ENCODE measurements around the gene RGS3. TPM values are rescaled to one million over a fixed set of nuclear protein-coding genes. Genes with fewer than 3 reads are reported as not detected.

RGS3 gene
- total RNA-seq, 1 donor = 77.4 TPM

DNA sequence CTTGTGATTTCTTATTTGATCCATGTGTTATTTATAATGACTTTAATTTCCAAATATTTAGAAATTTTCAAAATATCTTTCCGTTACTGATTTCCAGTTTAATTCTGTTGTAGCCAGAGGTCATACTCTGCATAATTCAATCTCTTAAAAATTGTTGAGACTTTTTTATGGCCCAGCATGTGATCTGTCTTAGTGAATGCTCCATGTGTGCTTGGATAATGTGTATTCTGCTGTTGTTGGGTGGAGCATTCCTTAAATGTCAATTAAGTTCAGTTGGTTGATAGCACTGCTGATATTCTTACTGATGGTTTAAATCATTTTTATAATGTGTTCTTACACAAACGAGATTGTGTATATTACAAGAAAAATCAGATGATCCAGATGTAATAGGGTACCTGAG is 180.8 kb downstream of the RGS3 start:
- Histone ChIP-seq H3K27me3 (ENCODE audit: insufficient read depth, low read length) (peaks cover 2% of the 10 kb centered on the region), H3K79me2 (ENCODE audit: insufficient read depth, low read length) (no peaks in the 10 kb centered on the region), H3K4me3 (ENCODE audit: insufficient read depth, low read length) (no peak overlapping the region), H3K4me2 (ENCODE audit: insufficient read depth, low read length) (no peak overlapping the region), H3K36me3 (ENCODE audit: insufficient read depth, low read length) (no peaks in the 10 kb centered on the region), H3K4me1 (ENCODE audit: insufficient read depth, low read length) (peaks cover 4% of the 10 kb centered on the region), H4K20me1 (ENCODE audit: insufficient read depth, low read length) (no peaks in the 10 kb centered on the region), H2AFZ (ENCODE audit: low read length) (no peak overlapping the region), H3K27ac (ENCODE audit: low read depth, low read length) (no peak overlapping the region), H3K9me3 (ENCODE audit: low read depth, low read length) (no peaks in the 10 kb centered on the region)
- no peak for DNase-seq (ENCODE audit: insufficient read length, low spot score, missing footprints)
- TF ChIP-seq, protein P1, sequence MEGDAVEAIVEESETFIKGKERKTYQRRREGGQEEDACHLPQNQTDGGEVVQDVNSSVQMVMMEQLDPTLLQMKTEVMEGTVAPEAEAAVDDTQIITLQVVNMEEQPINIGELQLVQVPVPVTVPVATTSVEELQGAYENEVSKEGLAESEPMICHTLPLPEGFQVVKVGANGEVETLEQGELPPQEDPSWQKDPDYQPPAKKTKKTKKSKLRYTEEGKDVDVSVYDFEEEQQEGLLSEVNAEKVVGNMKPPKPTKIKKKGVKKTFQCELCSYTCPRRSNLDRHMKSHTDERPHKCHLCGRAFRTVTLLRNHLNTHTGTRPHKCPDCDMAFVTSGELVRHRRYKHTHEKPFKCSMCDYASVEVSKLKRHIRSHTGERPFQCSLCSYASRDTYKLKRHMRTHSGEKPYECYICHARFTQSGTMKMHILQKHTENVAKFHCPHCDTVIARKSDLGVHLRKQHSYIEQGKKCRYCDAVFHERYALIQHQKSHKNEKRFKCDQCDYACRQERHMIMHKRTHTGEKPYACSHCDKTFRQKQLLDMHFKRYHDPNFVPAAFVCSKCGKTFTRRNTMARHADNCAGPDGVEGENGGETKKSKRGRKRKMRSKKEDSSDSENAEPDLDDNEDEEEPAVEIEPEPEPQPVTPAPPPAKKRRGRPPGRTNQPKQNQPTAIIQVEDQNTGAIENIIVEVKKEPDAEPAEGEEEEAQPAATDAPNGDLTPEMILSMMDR (IDR thresholded peaks at IDR 0.05; ENCODE audit: extremely low read depth, low read depth, low read length) = no peak

DNA sequence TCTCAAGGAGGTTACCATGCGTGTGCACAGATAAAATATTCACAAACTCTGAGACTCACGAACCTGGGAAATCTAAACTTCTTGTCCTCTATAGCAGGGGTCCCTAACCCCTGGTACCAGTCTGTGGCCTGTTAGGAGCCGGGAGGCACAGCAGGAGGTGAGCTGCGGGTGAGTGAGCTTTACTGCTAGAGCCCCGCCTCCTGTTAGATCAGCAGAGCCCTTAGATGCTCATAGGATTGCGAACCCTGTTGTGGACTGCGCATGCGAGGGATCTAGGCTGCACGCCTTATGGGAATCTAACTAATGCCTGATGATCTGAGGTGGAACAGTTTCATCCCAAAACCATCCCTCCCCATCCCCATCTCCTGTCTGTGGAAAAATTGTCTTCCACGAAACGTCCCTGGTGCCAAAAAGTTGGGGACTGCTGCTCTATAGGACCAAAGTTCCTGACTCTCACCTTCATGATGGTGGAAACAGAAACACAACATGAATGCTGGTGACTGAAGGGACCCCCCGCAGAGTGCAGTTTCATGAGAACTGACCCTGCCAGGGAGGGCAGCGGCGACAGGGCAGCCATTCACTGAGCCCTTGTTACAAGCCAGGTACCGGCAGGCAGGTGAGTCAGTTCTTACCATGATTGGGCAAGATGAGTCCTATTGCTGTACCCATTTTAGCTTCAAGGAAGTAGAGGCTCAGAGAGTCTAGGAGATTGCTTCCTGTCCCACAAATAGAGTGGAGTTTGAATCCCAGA is 181.9 kb downstream of the RGS3 start:
- Histone ChIP-seq H3K9me3 (ENCODE audit: low read depth, low read length) (no peaks in the 10 kb centered on the region), H3K4me1 (ENCODE audit: insufficient read depth, low read length) (peaks cover 13% of the 10 kb centered on the region), H2AFZ (ENCODE audit: low read length) (no peak overlapping the region), H4K20me1 (ENCODE audit: insufficient read depth, low read length) (no peaks in the 10 kb centered on the region), H3K4me3 (ENCODE audit: insufficient read depth, low read length) (no peak overlapping the region), H3K79me2 (ENCODE audit: insufficient read depth, low read length) (no peaks in the 10 kb centered on the region), H3K27me3 (ENCODE audit: insufficient read depth, low read length) (peaks cover 2% of the 10 kb centered on the region), H3K4me2 (ENCODE audit: insufficient read depth, low read length) (no peak overlapping the region), H3K27ac (ENCODE audit: low read depth, low read length) (no peak overlapping the region), H3K36me3 (ENCODE audit: insufficient read depth, low read length) (no peaks in the 10 kb centered on the region)
- TF ChIP-seq, protein P1 (IDR thresholded peaks at IDR 0.05; ENCODE audit: extremely low read depth, low read depth, low read length) = no peak
- DNase-seq (ENCODE audit: insufficient read length, low spot score, missing footprints) = no peak

DNA sequence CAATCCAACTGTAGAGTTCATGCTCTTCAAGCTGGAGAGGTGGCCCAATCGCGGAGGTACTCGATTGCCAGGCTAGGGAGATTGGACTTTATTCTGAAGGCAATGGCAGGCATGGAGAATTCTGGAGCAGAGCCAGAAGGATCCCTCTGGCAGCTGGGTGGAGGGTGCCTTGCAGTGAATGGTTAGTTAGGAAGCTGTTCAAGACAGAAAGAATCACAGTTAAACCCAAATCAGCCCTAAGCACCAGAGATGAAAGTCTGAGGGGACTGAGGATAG is 182.4 kb downstream of the RGS3 start:
- Histone ChIP-seq H2AFZ (ENCODE audit: low read length) (no peak overlapping the region), H3K79me2 (ENCODE audit: insufficient read depth, low read length) (no peaks in the 10 kb centered on the region), H3K36me3 (ENCODE audit: insufficient read depth, low read length) (no peaks in the 10 kb centered on the region), H3K4me3 (ENCODE audit: insufficient read depth, low read length) (no peak overlapping the region), H3K9me3 (ENCODE audit: low read depth, low read length) (no peaks in the 10 kb centered on the region), H3K4me2 (ENCODE audit: insufficient read depth, low read length) (no peak overlapping the region), H3K4me1 (ENCODE audit: insufficient read depth, low read length) (peaks cover 18% of the 10 kb centered on the region), H3K27ac (ENCODE audit: low read depth, low read length) (no peak overlapping the region), H4K20me1 (ENCODE audit: insufficient read depth, low read length) (no peaks in the 10 kb centered on the region), H3K27me3 (ENCODE audit: insufficient read depth, low read length) (peaks cover 2% of the 10 kb centered on the region)
- no peak for DNase-seq (ENCODE audit: insufficient read length, low spot score, missing footprints)
- TF ChIP-seq, protein P1 (IDR thresholded peaks at IDR 0.05; ENCODE audit: extremely low read depth, low read depth, low read length) = no peak

DNA sequence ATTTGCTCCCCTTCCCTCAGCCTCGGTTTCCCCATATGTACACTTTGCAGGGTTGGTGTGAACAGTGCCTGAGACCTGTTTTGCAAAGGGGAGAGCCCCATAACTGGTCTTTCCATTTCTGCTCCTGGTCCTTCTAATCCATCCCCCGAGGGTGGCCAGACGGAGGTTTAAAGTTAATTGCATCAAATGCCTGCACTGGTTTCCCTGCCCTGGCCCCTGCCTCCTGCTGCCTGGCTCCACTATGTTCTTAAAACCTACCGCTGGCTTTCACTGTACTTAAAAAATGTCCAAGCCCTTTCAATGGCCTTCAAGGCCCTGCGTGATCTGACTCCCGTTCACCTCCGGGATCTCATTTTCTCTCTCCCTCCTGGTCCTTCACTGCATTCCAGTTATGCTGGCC is 183.0 kb downstream of the RGS3 start:
- Histone ChIP-seq H3K27ac (ENCODE audit: low read depth, low read length) (no peak overlapping the region), H3K4me3 (ENCODE audit: insufficient read depth, low read length) (no peak overlapping the region), H4K20me1 (ENCODE audit: insufficient read depth, low read length) (no peaks in the 10 kb centered on the region), H3K27me3 (ENCODE audit: insufficient read depth, low read length) (peaks cover 2% of the 10 kb centered on the region), H3K36me3 (ENCODE audit: insufficient read depth, low read length) (no peaks in the 10 kb centered on the region), H3K9me3 (ENCODE audit: low read depth, low read length) (no peaks in the 10 kb centered on the region), H3K4me2 (ENCODE audit: insufficient read depth, low read length) (no peak overlapping the region), H2AFZ (ENCODE audit: low read length) (no peak overlapping the region), H3K79me2 (ENCODE audit: insufficient read depth, low read length) (no peaks in the 10 kb centered on the region), H3K4me1 (ENCODE audit: insufficient read depth, low read length) (peaks cover 19% of the 10 kb centered on the region)
- DNase-seq (ENCODE audit: insufficient read length, low spot score, missing footprints) = no peak
- TF ChIP-seq, protein P1 (IDR thresholded peaks at IDR 0.05; ENCODE audit: extremely low read depth, low read depth, low read length) = no peak

Other genes starting within 250 kb of the RGS3 start
- gene FKBP15, start 242.4 kb upstream of the RGS3 start, total RNA-seq = 29.8 and 31.8 TPM in 2 replicates
- 45.2 and 53.0 TPM in 2 replicates for gene SLC31A1, start 242.2 kb upstream of the RGS3 start, total RNA-seq
- gene CDC26, start 188.2 kb upstream of the RGS3 start, total RNA-seq = 20.9 and 27.9 TPM in 2 replicates
- 18.1 and 21.8 TPM in 2 replicates for gene PRPF4, start 188.1 kb upstream of the RGS3 start, total RNA-seq
- not detected in 2 replicates for gene RNF183, start 160.4 kb upstream of the RGS3 start, total RNA-seq
- 1.4 and 2.4 TPM in 2 replicates for gene WDR31, start 123.5 kb upstream of the RGS3 start, total RNA-seq
- gene BSPRY, start 114.2 kb upstream of the RGS3 start, total RNA-seq = not detected in 2 replicates
- 7.2 and 15.6 TPM in 2 replicates for gene HDHD3, start 86.7 kb upstream of the RGS3 start, total RNA-seq
- gene ALAD, start 62.4 kb upstream of the RGS3 start, total RNA-seq = 23.9 and 26.8 TPM in 2 replicates
- 30.8 and 34.5 TPM in 2 replicates for gene POLE3, start 53.1 kb upstream of the RGS3 start, total RNA-seq
- 0.36 and 0.88 TPM in 2 replicates for gene C9orf43, start 53.0 kb upstream of the RGS3 start, total RNA-seq

Measured in osteoblast (primary cell).